RWPE2 (cell line): Measurements from ENCODE around the gene CCDC6.

Experiments
- ATAC-seq: fragments of 200-7000 bp; cut with Tn5 transposase; 3 replicates; pipeline ENCODE4 v1.9.1; 2021; ENCODE audit warnings: low read depth
- DNase-seq: peaks from one replicate; pipeline ENCODE4 v3.0.0-alpha.2; 2020; ENCODE audit warnings: low spot score
- H3K27ac ChIP-seq: fragments of 450-650 bp; 2 replicates; pipeline ENCODE4 v1.5.1; 2017; ENCODE audit warnings: mild to moderate bottlenecking; ENCODE audit not compliant: poor library complexity, severe bottlenecking
- H3K27me3 ChIP-seq: fragments of 250-450 bp; sonication (Bioruptor Pico); 2 replicates; pipeline ENCODE4 v1.5.1; 2021; ENCODE audit warnings: mild to moderate bottlenecking, moderate library complexity; ENCODE audit not compliant: insufficient read depth, poor library complexity, severe bottlenecking
- H3K36me3 ChIP-seq: fragments of 250-450 bp; sonication (Bioruptor Pico); 2 replicates; pipeline ENCODE4 v1.5.1; 2020; ENCODE audit warnings: low read depth, mild to moderate bottlenecking, moderate library complexity
- H3K4me1 ChIP-seq: fragments of 250-450 bp; sonication (Bioruptor Pico); 2 replicates; pipeline ENCODE4 v1.5.1; 2021; ENCODE audit warnings: mild to moderate bottlenecking, moderate library complexity; ENCODE audit not compliant: insufficient read depth, poor library complexity, severe bottlenecking
- H3K4me3 ChIP-seq: fragments of 250-450 bp; sonication (Bioruptor Pico); 2 replicates; pipeline ENCODE4 v1.5.1; 2021; ENCODE audit warnings: mild to moderate bottlenecking, moderate library complexity; ENCODE audit not compliant: severe bottlenecking
- H3K9me3 ChIP-seq: fragments of 250-450 bp; sonication (Bioruptor Pico); 2 replicates; pipeline ENCODE4 v1.5.1; 2021; ENCODE audit warnings: mild to moderate bottlenecking, moderate library complexity; ENCODE audit not compliant: severe bottlenecking
- TF ChIP-seq, protein P1 (sequence below): fragments of 450-650 bp; IDR thresholded peaks from one replicate; pipeline ENCODE4 v1.5.1; 2017; ENCODE audit warnings: mild to moderate bottlenecking, moderate library complexity; ENCODE audit not compliant: poor library complexity, severe bottlenecking

CCDC6 gene

DNA sequence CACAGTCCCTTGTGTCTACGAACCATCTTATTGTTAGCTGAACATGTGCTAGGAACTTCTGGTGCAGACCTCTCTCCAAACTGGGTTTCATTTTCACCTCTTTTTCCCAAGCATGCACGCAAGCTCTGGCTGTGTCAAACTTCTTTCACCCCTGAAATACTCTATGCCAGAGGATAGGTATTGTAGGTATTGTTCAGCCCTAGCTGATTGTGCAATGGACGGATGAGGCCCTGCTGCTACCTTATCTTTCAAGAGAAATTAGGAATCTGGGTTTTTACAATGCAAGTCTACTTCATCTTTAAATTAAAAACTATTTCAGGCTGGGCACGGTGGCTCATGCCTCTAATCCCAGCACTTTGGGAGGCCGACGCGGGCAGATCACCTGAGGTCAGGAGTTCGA, 124.8 kb downstream of the CCDC6 start:
- TF ChIP-seq, protein P1, sequence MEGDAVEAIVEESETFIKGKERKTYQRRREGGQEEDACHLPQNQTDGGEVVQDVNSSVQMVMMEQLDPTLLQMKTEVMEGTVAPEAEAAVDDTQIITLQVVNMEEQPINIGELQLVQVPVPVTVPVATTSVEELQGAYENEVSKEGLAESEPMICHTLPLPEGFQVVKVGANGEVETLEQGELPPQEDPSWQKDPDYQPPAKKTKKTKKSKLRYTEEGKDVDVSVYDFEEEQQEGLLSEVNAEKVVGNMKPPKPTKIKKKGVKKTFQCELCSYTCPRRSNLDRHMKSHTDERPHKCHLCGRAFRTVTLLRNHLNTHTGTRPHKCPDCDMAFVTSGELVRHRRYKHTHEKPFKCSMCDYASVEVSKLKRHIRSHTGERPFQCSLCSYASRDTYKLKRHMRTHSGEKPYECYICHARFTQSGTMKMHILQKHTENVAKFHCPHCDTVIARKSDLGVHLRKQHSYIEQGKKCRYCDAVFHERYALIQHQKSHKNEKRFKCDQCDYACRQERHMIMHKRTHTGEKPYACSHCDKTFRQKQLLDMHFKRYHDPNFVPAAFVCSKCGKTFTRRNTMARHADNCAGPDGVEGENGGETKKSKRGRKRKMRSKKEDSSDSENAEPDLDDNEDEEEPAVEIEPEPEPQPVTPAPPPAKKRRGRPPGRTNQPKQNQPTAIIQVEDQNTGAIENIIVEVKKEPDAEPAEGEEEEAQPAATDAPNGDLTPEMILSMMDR, result no peak
- DNase-seq (no peak), ATAC-seq (peak; percentile 27; the same call in 1 of the 3 replicates)
- no peak overlapping the region for H3K27ac ChIP-seq
- no peaks in the 10 kb centered on the region for H3K9me3 ChIP-seq
- H3K4me1 ChIP-seq, result no peaks in the 10 kb centered on the region
- H3K36me3 ChIP-seq, result no peaks in the 10 kb centered on the region
- no peaks in the 10 kb centered on the region for H3K27me3 ChIP-seq
- no peak overlapping the region for H3K4me3 ChIP-seq

DNA sequence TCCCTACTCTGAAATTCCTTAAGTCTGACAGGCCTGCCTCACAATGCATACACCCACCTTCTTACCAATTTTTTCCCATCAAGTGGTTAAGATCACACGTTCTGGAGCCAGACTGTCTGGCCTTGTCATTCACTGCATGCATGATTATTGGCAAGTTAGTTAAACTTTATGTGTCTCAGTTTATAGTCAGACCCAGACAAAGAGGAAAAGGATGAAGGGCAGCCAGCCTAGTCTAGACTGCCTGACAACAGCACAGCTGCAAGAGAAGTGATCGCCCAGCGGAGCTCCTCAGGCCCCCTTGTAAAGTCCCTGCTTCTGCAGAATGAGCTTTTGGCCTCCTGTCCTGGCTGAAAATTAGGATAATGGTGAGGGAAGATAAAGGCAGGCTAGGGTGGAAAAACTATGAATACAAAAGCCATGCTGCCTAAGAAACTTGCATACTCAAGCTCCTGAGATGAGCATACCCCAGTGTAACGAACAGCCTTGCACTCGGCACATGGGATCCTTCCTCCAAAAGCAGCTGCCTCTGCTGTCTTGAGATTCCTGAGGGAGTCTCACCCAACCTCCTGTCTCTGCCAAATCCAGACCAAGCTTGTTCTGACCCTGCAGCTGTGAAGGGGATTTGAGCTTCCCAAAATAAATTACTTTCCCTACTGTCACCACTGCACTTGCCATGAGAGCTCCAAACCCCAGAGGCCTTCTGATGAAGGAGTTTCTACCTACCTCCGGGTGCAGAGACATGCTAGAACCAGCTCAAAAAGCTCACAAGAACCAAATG, 126.4 kb downstream of the CCDC6 start:
- ATAC-seq, result no peak
- no peak for DNase-seq
- Histone ChIP-seq H3K4me1 (no peaks in the 10 kb centered on the region), H3K9me3 (no peaks in the 10 kb centered on the region), H3K4me3 (no peak overlapping the region), H3K27me3 (no peaks in the 10 kb centered on the region), H3K36me3 (no peaks in the 10 kb centered on the region), H3K27ac (no peak overlapping the region)
- TF ChIP-seq, protein P1, result no peak

DNA sequence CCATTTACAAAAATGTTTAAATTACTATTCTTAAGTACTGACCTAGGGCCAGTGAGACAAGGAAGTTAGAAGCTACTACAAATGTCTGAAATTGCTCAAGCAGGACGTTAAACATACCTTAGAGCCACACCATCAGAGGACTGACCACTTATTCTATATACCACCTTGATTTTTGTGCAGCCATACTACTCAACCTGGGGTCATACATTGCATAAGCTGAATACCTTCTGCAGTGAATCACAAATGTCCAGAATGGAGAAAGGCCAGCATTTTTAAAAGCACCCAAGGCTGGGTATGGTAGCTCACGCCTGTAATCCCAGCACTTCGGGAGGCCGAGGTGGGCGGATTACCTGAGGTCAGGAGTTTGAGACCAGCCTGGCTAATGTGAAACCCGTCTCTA, 131.9 kb downstream of the CCDC6 start:
- no peaks in the 10 kb centered on the region for H3K36me3 ChIP-seq
- H3K4me1 ChIP-seq, result no peaks in the 10 kb centered on the region
- H3K4me3 ChIP-seq, result no peak overlapping the region
- no peaks in the 10 kb centered on the region for H3K9me3 ChIP-seq
- no peak overlapping the region for H3K27ac ChIP-seq
- TF ChIP-seq, protein P1, result no peak
- H3K27me3 ChIP-seq, result no peaks in the 10 kb centered on the region
- ATAC-seq (no peak), DNase-seq (no peak)

DNA sequence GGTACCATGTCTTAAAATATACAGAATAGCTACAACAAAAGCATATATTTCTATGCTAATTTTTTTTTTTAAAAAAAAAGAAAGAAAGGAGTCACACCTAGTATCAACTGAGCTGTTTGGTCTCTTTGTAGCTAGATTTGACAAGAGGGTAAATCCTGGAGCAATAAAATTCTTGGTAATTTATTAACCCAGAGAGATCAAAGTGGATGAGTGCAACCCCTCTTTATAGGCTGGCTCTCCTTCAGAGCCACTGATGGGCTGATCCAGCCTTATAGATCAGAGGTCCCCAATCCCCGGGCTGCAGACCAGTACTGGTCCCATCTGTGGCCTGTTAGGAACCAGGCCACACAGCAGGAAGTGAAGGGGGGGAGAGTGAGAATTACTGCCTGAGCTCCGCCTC, 133.3 kb downstream of the CCDC6 start:
- no peak for ATAC-seq
- H3K9me3 ChIP-seq, result no peaks in the 10 kb centered on the region
- DNase-seq, result no peak

More for the DNA sequence above, 133.3 kb downstream of the CCDC6 start:
- H3K4me1 ChIP-seq, result no peaks in the 10 kb centered on the region
- no peak overlapping the region for H3K4me3 ChIP-seq
- no peaks in the 10 kb centered on the region for H3K36me3 ChIP-seq
- TF ChIP-seq, protein P1, result no peak
- H3K27ac ChIP-seq, result no peak overlapping the region
- no peaks in the 10 kb centered on the region for H3K27me3 ChIP-seq
